GM21786 (cell line): Measurements from ENCODE around the gene GDI2.
"Not testable (repeated sequence)": the region's sequence is repeated elsewhere in the genome, so short reads cannot be mapped to it uniquely, and the experiment has no call there.

Experiments used
- ATAC-seq: cut with Tn5 transposase; IDR thresholded peaks from one replicate; pipeline ENCODE4 v1.9.1; 2021; ENCODE audit not compliant: unreplicated experiment

GDI2 gene

DNA sequence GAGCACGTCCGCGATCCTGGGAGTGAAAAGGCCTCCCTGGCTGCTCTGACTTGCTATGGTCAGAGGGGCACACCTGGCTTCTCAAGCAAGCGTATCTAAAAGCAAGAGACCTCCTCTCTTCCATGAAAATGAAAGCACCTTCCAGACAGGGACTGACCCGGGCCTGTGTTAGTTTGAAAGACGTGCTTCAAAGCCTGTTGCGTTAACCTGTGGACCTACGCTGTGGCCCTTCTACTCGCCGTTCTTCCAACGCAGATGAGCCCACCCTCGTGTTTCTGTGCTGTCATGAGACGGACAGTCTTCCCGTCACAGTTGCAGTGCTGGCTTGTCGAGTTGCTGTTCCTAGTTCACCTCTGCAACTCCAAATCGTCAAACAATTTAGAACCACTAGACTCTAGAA, 15.5 kb upstream of the GDI2 start:
- no peak for ATAC-seq

DNA sequence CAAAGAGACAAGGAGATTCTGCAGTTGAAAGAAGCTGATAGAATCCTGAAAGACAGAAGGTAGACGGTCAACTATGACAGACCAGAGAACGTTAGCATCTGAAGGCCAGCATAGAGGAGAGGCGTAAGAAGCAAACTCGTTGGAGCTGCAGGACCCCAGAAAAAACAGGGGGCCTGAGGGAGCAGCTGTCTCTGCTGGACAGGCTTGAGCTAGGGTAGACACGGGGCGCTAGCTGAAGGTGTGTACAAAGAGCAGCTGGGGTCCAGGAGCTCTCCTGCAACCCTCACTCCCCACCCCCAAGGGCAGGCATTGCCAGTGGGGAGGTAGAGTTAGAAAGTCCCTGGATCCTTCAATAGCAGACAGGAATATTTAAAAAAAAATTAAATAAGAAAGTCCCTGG, 14.6 kb upstream of the GDI2 start:
- ATAC-seq = no peak

DNA sequence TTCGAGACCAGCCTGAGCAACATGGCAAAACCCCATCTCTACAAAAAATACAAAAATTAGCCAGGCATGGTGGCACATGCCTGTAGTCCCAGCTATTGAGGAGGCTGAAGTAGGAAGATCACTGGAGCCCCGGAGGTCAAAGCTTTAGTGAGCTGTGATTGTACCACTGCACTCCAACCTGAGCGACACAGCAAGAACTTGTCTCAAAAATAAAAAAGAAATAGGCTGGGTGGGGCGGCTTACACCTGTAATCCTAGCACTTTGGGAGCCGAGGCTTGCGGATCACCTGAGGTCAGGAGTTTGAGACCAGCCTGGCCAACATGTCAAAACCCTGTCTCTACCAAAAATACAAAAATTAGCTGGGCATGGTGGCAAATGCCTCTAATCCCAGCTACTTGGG, 13.3 kb upstream of the GDI2 start:
- ATAC-seq = not testable (repeated sequence)

DNA sequence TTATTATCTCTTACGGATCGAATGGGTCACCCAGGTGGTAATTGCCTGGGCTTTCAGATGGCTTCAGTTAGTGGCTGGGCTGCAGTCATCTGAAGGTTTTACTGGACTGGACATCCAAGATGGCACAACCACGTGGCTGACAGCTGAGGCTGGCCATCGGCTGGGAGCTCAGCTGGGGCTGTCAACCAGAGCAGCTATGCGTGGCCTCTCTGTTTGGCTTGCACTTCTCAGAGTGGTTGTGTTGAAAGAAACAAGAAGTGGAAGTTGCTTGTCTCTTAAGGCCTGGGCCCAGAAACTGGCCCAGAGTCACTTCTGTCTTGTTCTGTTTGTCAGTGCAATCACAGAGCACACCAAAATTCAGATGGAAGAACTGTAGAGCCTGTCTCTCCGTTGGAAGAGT, 5.7 kb upstream of the GDI2 start:
- ATAC-seq = peak; percentile 40

DNA sequence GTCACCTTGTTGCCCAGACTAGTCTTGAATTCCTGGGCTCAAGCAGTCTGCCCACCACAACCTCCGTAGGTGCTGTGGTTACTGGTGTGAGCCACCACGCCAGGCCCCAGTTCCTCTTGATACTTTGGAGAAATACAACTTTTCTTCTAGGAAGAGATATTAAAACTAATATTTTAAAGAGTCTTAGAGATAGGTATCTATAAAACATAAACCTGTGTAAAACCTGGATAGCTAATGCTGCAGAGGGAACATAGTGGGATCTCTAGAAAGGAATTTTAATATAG, 4.8 kb upstream of the GDI2 start:
- ATAC-seq = no peak

DNA sequence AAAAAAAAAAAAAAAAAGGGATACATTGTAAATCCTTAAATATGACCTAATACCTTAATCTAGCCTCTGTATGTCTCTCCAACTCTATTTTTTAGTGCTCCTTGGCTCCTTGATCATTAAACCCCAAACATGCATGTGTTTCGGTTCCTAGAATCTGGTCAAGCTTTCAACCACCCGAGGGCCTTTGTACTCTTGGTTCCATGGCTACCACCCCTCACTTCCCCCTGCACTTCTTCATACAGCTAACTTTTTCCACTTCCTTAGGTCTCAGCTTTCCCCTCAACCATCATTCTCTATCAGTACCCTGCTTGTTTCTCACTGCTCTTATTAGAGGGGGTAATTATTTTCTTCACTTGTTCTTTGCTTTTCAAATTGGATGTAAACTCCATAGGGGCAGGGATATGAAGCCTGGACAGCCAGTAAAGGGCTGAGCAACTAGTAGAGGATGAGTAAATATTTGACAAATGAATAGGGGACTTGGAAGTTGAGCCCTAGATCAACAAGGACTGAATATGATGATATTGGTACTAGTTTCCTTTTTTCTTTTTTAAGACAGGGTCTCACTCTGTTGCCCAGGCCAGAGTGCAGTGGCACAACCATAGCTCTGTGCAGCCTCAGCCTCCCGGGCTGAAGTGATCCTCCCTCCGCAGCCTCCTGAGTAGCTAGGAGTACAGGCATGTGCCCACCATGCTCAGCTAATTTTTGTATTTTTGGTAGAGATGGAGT, 4.3 kb upstream of the GDI2 start:
- ATAC-seq = peak; percentile 17

DNA sequence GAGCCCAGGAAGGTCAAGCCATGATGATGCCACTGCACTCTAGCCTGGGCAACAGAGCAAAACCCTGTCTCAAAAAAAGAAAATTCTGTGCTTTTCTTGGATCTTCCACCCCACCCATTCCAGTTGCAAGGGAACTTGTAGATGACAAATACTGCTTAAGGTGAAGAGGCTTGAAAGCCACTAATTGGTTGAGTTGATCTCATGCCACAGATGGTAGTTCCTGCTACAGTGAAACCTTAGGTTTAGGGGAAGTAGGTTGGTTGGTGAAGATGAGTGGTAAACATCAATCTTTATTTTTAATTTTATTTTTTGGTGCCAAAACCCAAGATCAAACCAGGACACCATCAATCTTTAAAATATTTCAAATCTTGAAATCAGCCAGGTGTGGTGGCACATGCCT, 2.9 kb upstream of the GDI2 start:
- ATAC-seq = no peak

DNA sequence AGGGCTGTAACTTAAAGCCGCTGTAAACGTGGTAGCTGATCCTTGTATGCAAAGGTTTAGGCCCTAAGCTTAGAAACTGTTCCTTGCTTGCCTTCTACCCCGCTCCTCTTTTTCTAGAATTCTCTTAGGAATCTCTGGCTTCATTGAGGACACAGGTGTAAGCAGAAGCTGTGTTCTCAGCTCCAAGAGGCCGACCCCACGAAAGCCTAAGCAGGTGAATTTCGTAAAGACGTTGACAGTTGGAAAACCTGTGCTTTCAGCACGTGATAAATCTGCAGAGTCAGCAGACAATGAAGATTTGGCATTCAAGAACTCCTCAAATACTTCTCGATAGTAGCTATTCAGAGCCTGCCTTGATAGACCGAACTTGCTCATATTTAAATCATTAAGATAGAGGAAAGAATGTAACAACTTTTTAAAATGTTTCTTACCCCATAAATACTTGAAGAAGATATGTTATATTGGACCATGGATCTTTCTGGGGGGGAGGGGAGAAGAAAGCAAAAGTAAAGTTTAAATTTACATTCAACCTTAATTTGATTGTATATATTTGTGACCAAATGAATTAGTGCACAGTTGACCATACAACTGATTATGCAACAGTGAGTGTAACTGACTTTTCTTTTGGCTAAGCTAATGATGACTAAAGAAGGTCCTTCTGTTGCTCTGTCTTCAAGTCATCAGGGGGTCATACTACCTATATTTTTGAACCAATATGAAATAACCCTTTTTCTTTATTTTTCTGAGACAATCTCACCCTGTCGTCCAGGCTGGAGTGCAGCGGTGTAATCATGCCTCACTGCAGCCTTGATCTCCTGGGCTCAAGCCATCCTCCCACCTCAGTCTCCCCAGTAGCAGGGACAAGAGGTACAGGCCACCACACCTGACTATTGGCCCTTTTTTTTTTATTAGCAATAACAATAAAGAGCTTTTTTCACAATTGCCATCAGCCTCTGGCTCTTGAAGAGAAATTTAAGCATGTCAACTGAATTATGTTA, 1.2 kb upstream of the GDI2 start:
- no peak for ATAC-seq

DNA sequence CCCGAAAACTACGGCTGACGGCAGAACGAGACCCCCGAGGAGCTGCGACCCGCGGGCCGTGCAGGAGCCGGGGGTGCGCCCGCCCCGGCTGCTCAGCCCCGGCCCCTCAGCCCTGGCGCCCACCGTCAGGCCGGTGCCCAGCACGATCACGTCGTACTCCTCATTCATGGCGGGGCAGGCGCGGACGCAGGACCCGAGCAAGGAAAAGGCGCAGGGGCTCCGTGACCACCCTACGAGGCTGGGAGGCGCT, 218 bp downstream of the GDI2 start:
- peak; percentile 6 for ATAC-seq

DNA sequence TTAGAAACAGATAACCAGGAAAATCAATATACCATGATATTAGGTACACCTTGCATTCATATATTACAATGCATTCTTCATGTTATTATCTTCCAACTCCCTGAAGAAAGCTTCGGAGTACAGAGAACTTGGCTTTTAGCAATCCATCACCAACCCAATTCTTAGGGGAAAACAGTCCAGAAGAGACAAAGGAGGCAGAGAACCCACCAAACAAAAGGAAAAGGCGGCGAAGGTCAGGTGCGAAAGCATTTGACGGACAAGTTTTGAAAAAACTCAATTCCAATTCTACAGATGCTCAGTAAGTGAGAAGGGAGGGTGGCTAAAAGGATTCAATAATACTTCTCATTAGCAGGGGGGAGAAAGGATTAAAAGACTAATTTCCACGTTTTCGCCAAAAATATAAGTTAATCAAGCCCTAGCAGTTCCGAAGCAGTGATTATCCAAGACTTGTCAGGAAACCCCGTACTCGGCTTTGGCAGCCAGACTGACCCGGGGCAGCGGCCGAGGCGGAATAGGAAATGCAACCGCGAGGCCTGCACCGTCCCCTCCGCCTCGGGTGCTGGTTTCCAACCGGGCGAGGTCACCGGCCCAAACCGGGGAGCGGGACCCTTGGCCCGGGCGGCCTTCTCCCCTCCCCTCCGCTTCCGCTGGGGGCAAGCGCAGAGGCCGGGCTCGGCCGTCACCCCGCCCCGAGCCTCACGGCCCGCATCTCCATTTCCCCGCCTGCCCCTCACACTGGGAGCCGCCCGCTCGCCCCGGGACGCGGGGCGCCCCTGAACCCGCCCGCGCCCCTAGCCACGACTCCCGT, 747 bp downstream of the GDI2 start:
- peak; percentile 9 for ATAC-seq

DNA sequence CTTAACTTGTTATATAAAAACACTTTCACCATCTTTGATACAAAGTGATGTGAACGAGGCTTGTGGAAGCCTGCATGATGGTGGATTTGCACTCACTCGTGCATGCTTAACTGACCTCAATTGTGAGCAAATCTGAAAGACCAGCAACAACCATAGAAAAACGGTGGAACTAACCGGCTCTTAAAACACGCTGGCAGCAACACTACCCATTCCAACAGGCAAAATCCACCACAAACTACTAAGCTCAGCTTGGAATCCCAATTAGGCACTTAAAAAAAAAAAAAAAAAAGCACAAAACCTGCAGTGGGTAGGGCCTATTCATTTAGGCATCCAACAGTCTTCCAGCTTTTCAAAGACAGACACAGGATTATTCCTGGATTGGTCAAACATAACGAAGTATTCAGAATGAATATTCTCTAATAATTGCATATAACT, 1.8 kb downstream of the GDI2 start:
- ATAC-seq = no peak

DNA sequence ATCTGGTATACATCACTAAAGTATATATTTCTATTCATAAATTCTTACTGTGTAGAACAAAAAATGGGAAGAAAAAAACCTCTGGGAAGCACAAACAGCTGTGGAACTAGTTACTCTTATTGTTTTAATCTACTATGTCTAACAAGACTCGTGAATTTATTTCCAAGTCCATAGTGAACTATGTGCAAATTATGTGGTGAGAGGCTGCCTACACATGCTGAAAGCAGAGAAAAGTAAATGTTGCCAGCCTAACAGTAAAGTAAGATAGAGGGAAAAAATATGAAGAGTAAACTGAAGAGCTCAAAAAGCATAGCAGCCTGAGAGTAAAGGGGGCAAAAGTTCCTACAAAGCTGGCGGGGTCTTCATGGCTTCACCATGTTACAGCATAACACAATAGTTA, 3.0 kb downstream of the GDI2 start:
- ATAC-seq = no peak

DNA sequence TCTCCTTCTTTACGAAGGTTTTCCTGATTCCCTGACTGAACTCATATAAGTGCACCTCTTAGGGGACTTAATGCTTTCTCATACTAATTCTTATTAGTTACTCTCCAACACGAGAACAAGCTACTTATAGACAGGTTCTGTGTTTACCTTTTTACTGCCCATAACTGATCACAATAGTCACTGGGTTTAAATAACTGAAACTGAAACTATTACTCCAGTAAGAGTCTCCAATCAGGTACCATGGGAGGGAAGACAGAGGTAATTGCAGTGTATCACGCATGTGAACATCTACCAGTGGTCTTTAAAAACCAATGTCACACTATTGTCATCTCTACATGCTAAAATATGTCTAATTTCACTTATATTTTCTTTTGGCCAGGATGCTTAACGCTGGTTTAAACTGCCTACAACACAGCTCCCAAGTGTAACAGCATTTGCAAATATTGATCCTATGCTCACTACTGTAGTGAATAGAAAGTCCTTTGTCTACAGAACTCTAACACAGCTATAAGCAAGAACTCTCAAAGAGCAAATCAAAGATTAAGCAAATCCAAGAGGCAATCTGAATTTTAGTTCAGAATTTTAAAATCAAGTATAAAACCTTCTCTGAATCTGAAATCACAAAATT, 3.6 kb downstream of the GDI2 start:
- ATAC-seq = no peak

DNA sequence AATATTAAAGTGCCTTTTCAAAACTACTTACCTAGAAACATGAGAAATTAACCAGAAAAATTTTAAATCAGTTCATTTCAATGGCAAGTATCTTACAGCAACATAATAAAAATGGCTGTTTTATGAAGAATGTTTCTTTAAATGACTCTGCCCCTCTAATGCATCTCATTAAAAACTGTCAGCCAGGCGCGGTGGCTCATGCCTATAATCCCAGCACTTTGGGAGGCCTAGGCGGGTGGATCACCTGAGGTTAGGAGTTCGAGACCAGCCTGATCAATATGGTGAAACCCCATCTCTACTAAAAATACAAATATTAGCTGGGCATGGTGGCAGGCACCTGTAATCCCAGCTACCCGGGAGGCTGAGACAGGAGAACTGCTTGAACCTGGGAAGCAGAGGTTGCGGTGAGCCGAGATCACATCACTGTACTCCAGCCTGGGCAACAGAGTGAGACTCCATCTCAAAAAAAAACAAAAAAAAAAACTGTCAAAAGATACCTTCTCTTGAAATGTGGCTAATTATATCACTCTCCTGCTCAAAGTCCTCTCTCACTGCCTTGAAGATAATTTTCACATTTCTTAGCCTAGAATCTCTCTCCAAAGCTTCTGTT, 4.3 kb downstream of the GDI2 start:
- not testable (repeated sequence) for ATAC-seq

DNA sequence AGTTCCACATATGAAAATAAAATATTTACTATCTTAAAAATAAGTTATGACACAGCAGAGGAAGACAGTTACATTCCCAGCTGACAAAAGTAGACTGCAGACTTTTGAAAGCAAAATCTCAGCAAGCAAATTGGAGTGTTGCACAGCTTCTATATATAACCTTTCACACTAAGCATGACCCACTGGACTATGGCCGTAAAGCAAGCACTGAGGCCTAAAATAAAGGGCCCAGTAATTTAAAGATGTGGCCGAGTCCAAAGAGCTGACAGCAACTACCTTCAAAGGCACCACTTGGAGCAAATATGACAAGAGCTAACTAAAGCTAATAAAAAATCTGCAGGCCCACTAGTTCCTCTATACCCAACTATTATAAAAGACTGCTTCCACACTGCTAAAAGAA, 6.5 kb downstream of the GDI2 start:
- ATAC-seq = no peak

DNA sequence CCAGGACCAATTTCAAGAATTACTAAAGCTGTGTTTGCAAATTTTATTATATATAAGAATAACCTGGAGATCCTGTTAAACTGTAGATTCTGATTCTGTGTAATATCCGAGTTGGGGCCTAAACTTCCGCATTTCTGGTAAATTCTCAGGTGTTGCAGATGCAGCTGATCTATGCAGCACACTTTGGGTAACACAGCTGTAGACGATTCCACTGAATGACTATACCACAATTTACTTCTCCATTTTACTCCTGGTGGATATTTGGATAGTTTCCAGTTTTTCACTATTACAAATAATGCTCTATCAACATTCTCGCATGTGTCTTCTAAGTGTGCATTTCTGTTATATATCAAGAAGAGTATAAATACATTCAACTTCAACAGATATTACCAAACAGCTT, 7.5 kb downstream of the GDI2 start:
- ATAC-seq = no peak

DNA sequence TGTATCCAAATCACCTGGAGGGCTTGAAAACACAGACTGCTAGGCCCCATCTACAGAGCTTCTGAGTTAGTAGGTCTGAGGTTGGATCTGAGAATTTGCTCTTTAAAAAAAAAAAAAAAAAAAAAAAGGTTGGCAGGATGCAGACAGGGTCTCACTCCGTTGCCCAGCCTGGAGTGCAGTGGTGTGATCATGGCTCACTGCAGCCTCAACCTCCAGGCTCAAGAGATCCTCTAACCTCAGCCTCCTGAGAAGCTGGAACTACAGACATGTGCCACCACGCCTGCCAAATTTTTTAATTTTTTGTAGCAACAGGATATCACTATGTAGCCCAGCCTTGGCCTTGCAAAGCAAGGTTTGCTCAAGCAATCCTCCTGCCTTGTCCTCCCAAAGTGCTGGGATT, 8.0 kb downstream of the GDI2 start:
- ATAC-seq = no peak

DNA sequence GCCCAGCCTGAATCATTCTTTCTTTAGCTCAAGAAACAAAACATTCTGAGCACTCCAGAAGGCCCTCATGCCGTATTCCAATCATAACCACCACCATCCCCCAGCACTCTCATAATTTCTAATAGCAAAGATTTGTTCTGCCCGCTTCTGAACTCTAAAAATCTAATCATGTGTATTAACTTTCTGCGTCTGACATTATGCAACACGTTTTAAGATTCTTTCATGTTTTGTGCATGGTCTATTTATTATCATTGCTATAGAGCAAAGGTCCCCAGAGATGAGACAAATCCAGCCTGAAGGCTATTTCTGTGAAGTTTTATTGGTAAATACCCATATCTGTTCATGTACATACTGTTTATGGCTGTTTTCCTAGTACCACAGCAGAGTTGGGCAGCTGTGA, 8.8 kb downstream of the GDI2 start:
- ATAC-seq = no peak

DNA sequence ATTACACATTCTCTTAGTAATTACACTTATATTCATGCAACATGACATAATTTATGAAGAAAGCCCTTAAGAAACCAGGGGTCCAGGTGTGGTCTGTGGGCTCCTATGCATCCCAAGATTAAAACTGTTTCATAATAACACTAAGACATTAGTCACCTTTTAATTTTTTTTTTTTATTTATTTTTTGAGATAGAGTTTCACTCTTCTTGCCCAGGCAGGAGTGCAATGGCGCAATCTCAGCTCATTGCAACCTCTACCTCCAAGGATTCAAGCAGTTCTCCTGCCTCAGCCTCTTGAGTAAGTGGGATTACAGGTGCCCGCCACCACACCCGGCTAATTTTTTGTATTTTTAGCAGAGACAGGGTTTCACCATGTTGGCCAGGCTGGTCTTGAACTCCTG, 12.5 kb downstream of the GDI2 start:
- no peak for ATAC-seq

DNA sequence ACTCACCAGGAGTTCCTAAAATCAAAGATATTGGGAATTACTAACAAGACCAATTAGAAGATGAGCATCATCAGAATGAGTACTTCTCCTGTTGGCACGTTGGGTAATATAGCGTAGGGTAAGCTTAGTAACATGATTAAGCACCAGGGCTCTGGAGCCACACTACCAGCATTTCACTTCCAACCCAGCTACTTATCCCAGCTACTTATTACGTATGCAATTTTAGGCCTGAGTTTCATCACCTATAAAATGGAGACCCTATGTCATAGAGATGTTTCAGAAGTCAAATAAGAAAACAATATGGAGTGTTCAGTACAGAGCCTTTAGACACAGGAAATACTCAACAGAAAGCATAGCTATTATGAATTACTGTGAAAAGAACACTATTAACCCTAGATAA, 19.0 kb downstream of the GDI2 start:
- ATAC-seq = no peak

DNA sequence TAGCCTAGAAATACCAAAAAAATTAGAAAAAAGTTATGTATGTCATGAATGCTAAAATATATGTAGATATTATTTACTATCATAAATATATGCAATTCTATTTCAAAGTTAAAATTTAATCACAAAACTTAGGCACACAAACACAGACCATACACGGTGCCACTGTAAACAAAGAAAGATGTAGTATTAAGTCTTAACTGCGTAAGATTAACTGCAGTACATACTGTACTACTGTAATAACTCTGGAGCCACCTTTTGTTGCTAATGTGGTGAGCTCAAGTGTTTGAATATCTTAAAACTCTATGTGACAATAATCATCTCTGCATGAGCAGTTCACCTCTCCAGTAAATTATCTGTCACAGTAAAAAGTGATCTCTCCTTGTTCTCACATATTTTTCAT, 23.6 kb downstream of the GDI2 start:
- no peak for ATAC-seq
